ENCODE results near the gene SUCLG1. TPM values are rescaled to one million over a fixed set of nuclear protein-coding genes. Genes with fewer than 3 reads are reported as not detected.

SUCLG1 gene
- total and polyA plus RNA-seq, 2 of the 4 experiments (the other 2 are of a cell fraction): 50.5 to 52.7 TPM

DNA sequence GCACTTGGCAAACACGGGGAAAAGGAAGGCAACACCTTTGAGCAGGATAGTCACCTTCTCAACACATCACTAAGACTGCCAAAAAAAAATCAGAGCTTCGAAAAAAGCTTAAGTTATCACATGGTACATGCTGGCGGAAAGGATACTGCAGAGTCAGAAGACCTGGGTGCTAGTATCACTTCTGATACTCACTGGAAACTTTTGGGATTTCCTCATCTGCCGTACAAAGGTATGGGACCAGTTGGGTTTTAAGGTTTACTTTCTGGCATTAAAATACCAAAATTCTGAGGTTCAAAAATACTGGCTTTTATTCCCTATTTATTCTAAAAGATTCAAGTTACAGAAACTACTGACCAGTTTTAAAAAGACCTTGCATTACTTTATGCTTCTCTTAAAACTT, 2.9 kb downstream of the SUCLG1 start:
- Histone ChIP-seq H4K20me1 (ENCODE audit: insufficient read depth, low read length) (peaks cover 9% of the 10 kb centered on the region), H4K5ac (ENCODE audit: low read depth, low read length) (no peak overlapping the region), H2AK5ac (ENCODE audit: low read depth, low read length) (no peak overlapping the region), H3K9me1 (ENCODE audit: insufficient read depth, low read length) (no peaks in the 10 kb centered on the region; the same call in 1 of the 2 replicates), H2BK5ac (ENCODE audit: low read depth, low read length, poor library complexity, severe bottlenecking) (no peak overlapping the region), H4K91ac (ENCODE audit: insufficient read depth, low read depth, low read length) (no peak overlapping the region), H3K4me1 (ENCODE audit: control insufficient read depth, insufficient read depth, low read length) (no peaks in the 10 kb centered on the region; the same call in 1 of the 2 replicates), H2AFZ (replicated peaks; ENCODE audit: low read length, poor library complexity) (no peak overlapping the region), H2BK20ac (ENCODE audit: low read depth, low read length) (no peak overlapping the region), H2AK9ac (replicated peaks; ENCODE audit: low read depth, low read length, poor library complexity) (no peak overlapping the region), H4K8ac (ENCODE audit: low read depth in 2 of 2, low read length in 2 of 2) (no peak overlapping the region), H3K4me3 (ENCODE audit: insufficient read depth, low read depth, low read length) (no peak overlapping the region), H3K79me1 (ENCODE audit: low read depth in 1 of 2, low read length in 2 of 2) (peaks cover 38 to 62% of the 10 kb centered on the region in 2 experiments), H2BK15ac (ENCODE audit: low read depth, low read length) (no peak overlapping the region), H3K23ac (ENCODE audit: low read depth, low read length) (no peak overlapping the region), H3K4me2 (ENCODE audit: low read depth, low read length) (no peak overlapping the region), H2BK120ac (ENCODE audit: low read depth, low read length) (no peak overlapping the region), H3K27ac (ENCODE audit: insufficient read depth, low read length) (no peak overlapping the region), H3K9me3 (ENCODE audit: control insufficient read depth, insufficient read depth, low read length) (no peaks in the 10 kb centered on the region), H3K56ac (ENCODE audit: extremely low read depth, insufficient read depth, low read length) (no peak overlapping the region), H3K4ac (ENCODE audit: low read depth, low read length) (no peak overlapping the region), H3K27me3 (ENCODE audit: control insufficient read depth, insufficient read depth, low read length) (no peaks in the 10 kb centered on the region), H3K36me3 (ENCODE audit: control insufficient read depth, insufficient read depth, low read length) (0 out of 2 replicates have a peak, but pooled peaks cover 1% of the 10 kb centered on the region), H3K14ac (replicated peaks; ENCODE audit: low read depth, low read length) (no peak overlapping the region), H3K18ac (ENCODE audit: low read depth, low read length) (no peak overlapping the region), H3K9ac (ENCODE audit: low read depth, low read length) (no peak overlapping the region)
- no peak for TF ChIP-seq RCOR1 (IDR thresholded peaks at IDR 0.05; ENCODE audit: insufficient replicate concordance, low read length)
- TF ChIP-seq RAD21 (IDR thresholded peaks at IDR 0.05; ENCODE audit: low read length): no peak
- no peak for TF ChIP-seq FOS (IDR thresholded peaks at IDR 0.05; ENCODE audit: low read depth, low read length)
- no peak for TF ChIP-seq POLR2A (IDR thresholded peaks at IDR 0.05; ENCODE audit: low read depth, low read length)
- no peak for TF ChIP-seq MAZ (IDR thresholded peaks at IDR 0.05; ENCODE audit: borderline replicate concordance, low read depth, low read length)
- no peak for TF ChIP-seq RFX5 (IDR thresholded peaks at IDR 0.05; ENCODE audit: low read depth, low read length)
- TF ChIP-seq BHLHE40 (IDR thresholded peaks at IDR 0.05; ENCODE audit: low read depth, low read length): no peak
- TF ChIP-seq CHD1 (IDR thresholded peaks at IDR 0.05; ENCODE audit: low read depth, low read length): no peak
- TF ChIP-seq, protein P1, sequence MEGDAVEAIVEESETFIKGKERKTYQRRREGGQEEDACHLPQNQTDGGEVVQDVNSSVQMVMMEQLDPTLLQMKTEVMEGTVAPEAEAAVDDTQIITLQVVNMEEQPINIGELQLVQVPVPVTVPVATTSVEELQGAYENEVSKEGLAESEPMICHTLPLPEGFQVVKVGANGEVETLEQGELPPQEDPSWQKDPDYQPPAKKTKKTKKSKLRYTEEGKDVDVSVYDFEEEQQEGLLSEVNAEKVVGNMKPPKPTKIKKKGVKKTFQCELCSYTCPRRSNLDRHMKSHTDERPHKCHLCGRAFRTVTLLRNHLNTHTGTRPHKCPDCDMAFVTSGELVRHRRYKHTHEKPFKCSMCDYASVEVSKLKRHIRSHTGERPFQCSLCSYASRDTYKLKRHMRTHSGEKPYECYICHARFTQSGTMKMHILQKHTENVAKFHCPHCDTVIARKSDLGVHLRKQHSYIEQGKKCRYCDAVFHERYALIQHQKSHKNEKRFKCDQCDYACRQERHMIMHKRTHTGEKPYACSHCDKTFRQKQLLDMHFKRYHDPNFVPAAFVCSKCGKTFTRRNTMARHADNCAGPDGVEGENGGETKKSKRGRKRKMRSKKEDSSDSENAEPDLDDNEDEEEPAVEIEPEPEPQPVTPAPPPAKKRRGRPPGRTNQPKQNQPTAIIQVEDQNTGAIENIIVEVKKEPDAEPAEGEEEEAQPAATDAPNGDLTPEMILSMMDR (conservative IDR thresholded peaks at IDR 0.05; ENCODE audit: low read depth, low read length): no peak
- TF ChIP-seq MXI1 (IDR thresholded peaks at IDR 0.05; ENCODE audit: borderline replicate concordance, low read depth, low read length): no peak
- TF ChIP-seq, protein P2, sequence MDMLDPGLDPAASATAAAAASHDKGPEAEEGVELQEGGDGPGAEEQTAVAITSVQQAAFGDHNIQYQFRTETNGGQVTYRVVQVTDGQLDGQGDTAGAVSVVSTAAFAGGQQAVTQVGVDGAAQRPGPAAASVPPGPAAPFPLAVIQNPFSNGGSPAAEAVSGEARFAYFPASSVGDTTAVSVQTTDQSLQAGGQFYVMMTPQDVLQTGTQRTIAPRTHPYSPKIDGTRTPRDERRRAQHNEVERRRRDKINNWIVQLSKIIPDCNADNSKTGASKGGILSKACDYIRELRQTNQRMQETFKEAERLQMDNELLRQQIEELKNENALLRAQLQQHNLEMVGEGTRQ (IDR thresholded peaks at IDR 0.05; ENCODE audit: low read depth, low read length): no peak
- no peak for TF ChIP-seq NFE2L2 (IDR thresholded peaks at IDR 0.05; ENCODE audit: low read depth, low read length)
- TF ChIP-seq SMC3 (IDR thresholded peaks at IDR 0.05; ENCODE audit: low read depth, low read length): no peak
- TF ChIP-seq, protein P3, sequence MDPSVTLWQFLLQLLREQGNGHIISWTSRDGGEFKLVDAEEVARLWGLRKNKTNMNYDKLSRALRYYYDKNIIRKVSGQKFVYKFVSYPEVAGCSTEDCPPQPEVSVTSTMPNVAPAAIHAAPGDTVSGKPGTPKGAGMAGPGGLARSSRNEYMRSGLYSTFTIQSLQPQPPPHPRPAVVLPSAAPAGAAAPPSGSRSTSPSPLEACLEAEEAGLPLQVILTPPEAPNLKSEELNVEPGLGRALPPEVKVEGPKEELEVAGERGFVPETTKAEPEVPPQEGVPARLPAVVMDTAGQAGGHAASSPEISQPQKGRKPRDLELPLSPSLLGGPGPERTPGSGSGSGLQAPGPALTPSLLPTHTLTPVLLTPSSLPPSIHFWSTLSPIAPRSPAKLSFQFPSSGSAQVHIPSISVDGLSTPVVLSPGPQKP (IDR thresholded peaks at IDR 0.05; ENCODE audit: borderline replicate concordance, low read depth, low read length): no peak
- TF ChIP-seq MAFK (IDR thresholded peaks at IDR 0.05; ENCODE audit: low read depth, low read length): no peak
- TF ChIP-seq CEBPB (IDR thresholded peaks at IDR 0.05; ENCODE audit: low read depth, low read length): no peak
- ATAC-seq (ENCODE audit: low read depth) (no peak), DNase-seq (no peak)
- no TSS peak for BruUV-seq (replicated peaks)
- POLR2A ChIA-PET (ENCODE audit: unreplicated experiment): no interaction called here
- dilution Hi-C loops (cut with HindIII; ENCODE audit: low sequenced_read_pairs, unreplicated experiment): no loop called here
- CTCF ChIA-PET: no interaction called here
- WGBS, 2 experiments (ENCODE audit: extremely low coverage in 2 of 2, insufficient read length in 1 of 2): no CpG with 5 or more reads among the region's 4 CpGs
- in situ Hi-C loops (cut with MboI; ENCODE audit: low sequenced_read_pairs): no loop called here
- intact Hi-C loops (cut with micrococcal nuclease): no loop called here

Data from IMR-90 (cell line).